ENCODE measurements around the gene STRA6.
A peak's percentile ranks its signal among the peaks of the same experiment; 100 is the strongest.

The STRA6 gene

GRCh38 chr15:74200412-74200815 lies 2.2 kb downstream of the STRA6 start:
- Histone ChIP-seq H3K27ac (replicated peaks; ENCODE audit: low read length) (no peak overlapping the region), H2BK5ac (ENCODE audit: low read length) (no peak overlapping the region), H3K79me1 (ENCODE audit: low read depth, low read length) (no peaks in the 10 kb centered on the region), H4K8ac (ENCODE audit: low read depth, low read length) (no peak overlapping the region), H3K23ac (ENCODE audit: low read depth, low read length, poor library complexity) (no peak overlapping the region), H3K4me3 (ENCODE audit: low read length in 2 of 2) (peak overlapping the region in 1 of 2 donors; percentile 46), H3K4ac (ENCODE audit: low read length) (no peak overlapping the region), H3K4me1 (ENCODE audit: control insufficient read depth in 2 of 2, insufficient read depth in 1 of 2, low read depth in 1 of 2, low read length in 2 of 2) (peaks cover 31 to 33% of the 10 kb centered on the region in 2 donors), H3K36me3 (replicated peaks in 1 of 2; ENCODE audit: control insufficient read depth in 2 of 2, insufficient read depth in 2 of 2, low read length in 2 of 2) (peaks cover 0 to 27% of the 10 kb centered on the region in 2 donors), H3K27me3 (ENCODE audit: control insufficient read depth in 3 of 3, insufficient read depth in 3 of 3, low read depth in 1 of 3, low read length in 3 of 3) (peaks cover 0 to 1% (median 0%) of the 10 kb centered on the region in 3 experiments), H3K9me3 (replicated peaks in 1 of 2; ENCODE audit: control insufficient read depth in 2 of 2, insufficient read depth in 1 of 2, low read depth in 1 of 2, low read length in 2 of 2) (no peaks in the 10 kb centered on the region), H2BK12ac (ENCODE audit: low read length) (peak overlapping the region; percentile 36), H2AFZ (ENCODE audit: low read length) (no peak overlapping the region), H2AK5ac (ENCODE audit: low read depth, low read length) (peak overlapping the region; percentile 97), H3K14ac (ENCODE audit: low read length) (no peak overlapping the region), H2BK15ac (ENCODE audit: low read length) (peak overlapping the region; percentile 97), H3K9ac (ENCODE audit: low read depth, low read length, poor library complexity) (no peak overlapping the region), H3K4me2 (ENCODE audit: insufficient read depth, low read length, poor library complexity, severe bottlenecking) (no peak overlapping the region), H3K18ac (ENCODE audit: low read length) (peak overlapping the region; percentile 61), H2BK120ac (ENCODE audit: low read depth, low read length) (peak overlapping the region; percentile 48), H4K91ac (ENCODE audit: low read depth, low read length, poor library complexity) (no peak overlapping the region)
- WGBS, 2 donors (ENCODE audit: extremely low coverage in 2 of 2, insufficient read length in 2 of 2, insufficient replicate concordance in 1 of 2): no CpG with 5 or more reads among the region's 1 CpG
- DNase-seq (ENCODE audit: low spot score): no peak

GRCh38 chr15:74199297-74199652 lies 3.3 kb downstream of the STRA6 start:
- Histone ChIP-seq H2AFZ (ENCODE audit: low read length) (no peak overlapping the region), H2BK15ac (ENCODE audit: low read length) (peak overlapping the region; percentile 94), H2BK120ac (ENCODE audit: low read depth, low read length) (no peak overlapping the region), H3K27ac (replicated peaks; ENCODE audit: low read length) (no peak overlapping the region), H2BK12ac (ENCODE audit: low read length) (peak overlapping the region; percentile 14), H4K8ac (ENCODE audit: low read depth, low read length) (no peak overlapping the region), H3K14ac (ENCODE audit: low read length) (peak overlapping the region; percentile 15), H3K4me1 (ENCODE audit: control insufficient read depth in 2 of 2, insufficient read depth in 1 of 2, low read depth in 1 of 2, low read length in 2 of 2) (peaks cover 28 to 30% of the 10 kb centered on the region in 2 donors), H3K9ac (ENCODE audit: low read depth, low read length, poor library complexity) (peak overlapping the region; percentile 24), H3K36me3 (replicated peaks in 1 of 2; ENCODE audit: control insufficient read depth in 2 of 2, insufficient read depth in 2 of 2, low read length in 2 of 2) (peaks cover 0 to 38% of the 10 kb centered on the region in 2 donors), H3K4me3 (ENCODE audit: low read length in 2 of 2) (no peak overlapping the region), H3K23ac (ENCODE audit: low read depth, low read length, poor library complexity) (no peak overlapping the region), H3K27me3 (ENCODE audit: control insufficient read depth in 3 of 3, insufficient read depth in 3 of 3, low read depth in 1 of 3, low read length in 3 of 3) (peaks cover 0 to 1% (median 0%) of the 10 kb centered on the region in 3 experiments), H4K91ac (ENCODE audit: low read depth, low read length, poor library complexity) (no peak overlapping the region), H2BK5ac (ENCODE audit: low read length) (peak overlapping the region; percentile 71), H3K4ac (ENCODE audit: low read length) (no peak overlapping the region), H3K4me2 (ENCODE audit: insufficient read depth, low read length, poor library complexity, severe bottlenecking) (no peak overlapping the region), H2AK5ac (ENCODE audit: low read depth, low read length) (peak overlapping the region; percentile 82), H3K9me3 (replicated peaks in 1 of 2; ENCODE audit: control insufficient read depth in 2 of 2, insufficient read depth in 1 of 2, low read depth in 1 of 2, low read length in 2 of 2) (no peaks in the 10 kb centered on the region), H3K18ac (ENCODE audit: low read length) (peak overlapping the region; percentile 62), H3K79me1 (ENCODE audit: low read depth, low read length) (no peaks in the 10 kb centered on the region)
- no CpG with 5 or more reads among the region's 6 CpGs for WGBS, 2 donors (ENCODE audit: extremely low coverage in 2 of 2, insufficient read length in 2 of 2, insufficient replicate concordance in 1 of 2)
- no peak for DNase-seq (ENCODE audit: low spot score)

GRCh38 chr15:74197176-74197965 lies 5.2 kb downstream of the STRA6 start:
- H3K27ac ChIP-seq (replicated peaks; ENCODE audit: low read length): no peak overlapping the region
- no peak overlapping the region for H3K14ac ChIP-seq (ENCODE audit: low read length)
- WGBS, 2 donors (ENCODE audit: extremely low coverage in 2 of 2, insufficient read length in 2 of 2, insufficient replicate concordance in 1 of 2): no CpG with 5 or more reads among the region's 9 CpGs

GRCh38 chr15:74196175-74196574 lies 6.4 kb downstream of the STRA6 start:
- Histone ChIP-seq H2BK15ac (ENCODE audit: low read length) (no peak overlapping the region), H4K8ac (ENCODE audit: low read depth, low read length) (no peak overlapping the region), H3K27me3 (ENCODE audit: control insufficient read depth in 3 of 3, insufficient read depth in 3 of 3, low read depth in 1 of 3, low read length in 3 of 3) (peaks cover 0 to 1% (median 0%) of the 10 kb centered on the region in 3 experiments), H4K91ac (ENCODE audit: low read depth, low read length, poor library complexity) (no peak overlapping the region), H3K4me1 (ENCODE audit: control insufficient read depth in 2 of 2, insufficient read depth in 1 of 2, low read depth in 1 of 2, low read length in 2 of 2) (peaks cover 17 to 22% of the 10 kb centered on the region in 2 donors), H2BK12ac (ENCODE audit: low read length) (no peak overlapping the region), H3K9me3 (replicated peaks in 1 of 2; ENCODE audit: control insufficient read depth in 2 of 2, insufficient read depth in 1 of 2, low read depth in 1 of 2, low read length in 2 of 2) (no peaks in the 10 kb centered on the region), H3K4me3 (ENCODE audit: low read length in 2 of 2) (no peak overlapping the region), H3K79me1 (ENCODE audit: low read depth, low read length) (no peaks in the 10 kb centered on the region), H3K4ac (ENCODE audit: low read length) (no peak overlapping the region), H3K27ac (replicated peaks; ENCODE audit: low read length) (no peak overlapping the region), H2BK120ac (ENCODE audit: low read depth, low read length) (no peak overlapping the region), H2AFZ (ENCODE audit: low read length) (no peak overlapping the region), H3K9ac (ENCODE audit: low read depth, low read length, poor library complexity) (no peak overlapping the region), H3K14ac (ENCODE audit: low read length) (no peak overlapping the region), H3K4me2 (ENCODE audit: insufficient read depth, low read length, poor library complexity, severe bottlenecking) (no peak overlapping the region), H3K18ac (ENCODE audit: low read length) (no peak overlapping the region), H2BK5ac (ENCODE audit: low read length) (no peak overlapping the region), H3K23ac (ENCODE audit: low read depth, low read length, poor library complexity) (no peak overlapping the region), H3K36me3 (replicated peaks in 1 of 2; ENCODE audit: control insufficient read depth in 2 of 2, insufficient read depth in 2 of 2, low read length in 2 of 2) (peaks cover 0 to 55% of the 10 kb centered on the region in 2 donors), H2AK5ac (ENCODE audit: low read depth, low read length) (peak overlapping the region; percentile 40)
- DNase-seq (ENCODE audit: low spot score): no peak
- WGBS, 2 donors (ENCODE audit: extremely low coverage in 2 of 2, insufficient read length in 2 of 2, insufficient replicate concordance in 1 of 2): no CpG with 5 or more reads among the region's 7 CpGs

More at GRCh38 chr15:74197176-74197965, 5.2 kb downstream of the STRA6 start:
- Histone ChIP-seq H3K18ac (ENCODE audit: low read length) (peak overlapping the region; percentile 30), H3K4me3 (ENCODE audit: low read length in 2 of 2) (no peak overlapping the region), H2BK120ac (ENCODE audit: low read depth, low read length) (peak overlapping the region; percentile 66), H3K36me3 (replicated peaks in 1 of 2; ENCODE audit: control insufficient read depth in 2 of 2, insufficient read depth in 2 of 2, low read length in 2 of 2) (peaks cover 0 to 51% of the 10 kb centered on the region in 2 donors), H3K23ac (ENCODE audit: low read depth, low read length, poor library complexity) (peak overlapping the region; percentile 25), H3K9ac (ENCODE audit: low read depth, low read length, poor library complexity) (no peak overlapping the region), H3K4me2 (ENCODE audit: insufficient read depth, low read length, poor library complexity, severe bottlenecking) (no peak overlapping the region), H2AFZ (ENCODE audit: low read length) (no peak overlapping the region), H2BK5ac (ENCODE audit: low read length) (no peak overlapping the region), H4K91ac (ENCODE audit: low read depth, low read length, poor library complexity) (peak overlapping the region; percentile 39), H3K9me3 (replicated peaks in 1 of 2; ENCODE audit: control insufficient read depth in 2 of 2, insufficient read depth in 1 of 2, low read depth in 1 of 2, low read length in 2 of 2) (no peaks in the 10 kb centered on the region), H4K8ac (ENCODE audit: low read depth, low read length) (no peak overlapping the region), H2BK12ac (ENCODE audit: low read length) (no peak overlapping the region), H3K4me1 (ENCODE audit: control insufficient read depth in 2 of 2, insufficient read depth in 1 of 2, low read depth in 1 of 2, low read length in 2 of 2) (peaks cover 15 to 23% of the 10 kb centered on the region in 2 donors), H3K79me1 (ENCODE audit: low read depth, low read length) (no peaks in the 10 kb centered on the region), H2BK15ac (ENCODE audit: low read length) (peak overlapping the region; percentile 82), H3K27me3 (ENCODE audit: control insufficient read depth in 3 of 3, insufficient read depth in 3 of 3, low read depth in 1 of 3, low read length in 3 of 3) (peaks cover 0 to 1% (median 0%) of the 10 kb centered on the region in 3 experiments), H2AK5ac (ENCODE audit: low read depth, low read length) (peak overlapping the region; percentile 80), H3K4ac (ENCODE audit: low read length) (no peak overlapping the region)
- DNase-seq (ENCODE audit: low spot score): no peak

Measured in neuronal stem cell (in vitro differentiated cells).